ENCODE measurements around the gene NUP58. TPM values are rescaled to one million over a fixed set of nuclear protein-coding genes. Genes with fewer than 3 reads are reported as not detected.

The NUP58 gene
- total and polyA plus RNA-seq, 2 experiments from 2014 or later = 27.6 to 91.8 TPM

- TF ChIP-seq ZNF462 (CRISPR knock-in tag; IDR thresholded peaks at IDR 0.05) (no peak), EZH2phosphoT487 (IDR thresholded peaks at IDR 0.05; ENCODE audit: unreplicated experiment) (no peak), JUNB (IDR thresholded peaks at IDR 0.05; ENCODE audit: unreplicated experiment) (no peak), CREB1 (CRISPR knock-in tag; IDR thresholded peaks at IDR 0.05; ENCODE audit: low read depth) (no peak), EZH2 (IDR thresholded peaks at IDR 0.05; ENCODE audit: low read depth, unreplicated experiment) (no peak), ZNF331 (CRISPR knock-in tag; IDR thresholded peaks at IDR 0.05; ENCODE audit: low read depth) (no peak)
Measured at GRCh38 chr13:25351404-25351803, 50.0 kb downstream of the NUP58 start (continued).

GRCh38 chr13:25352230-25352629 lies 50.8 kb downstream of the NUP58 start:
- no peaks in the 10 kb centered on the region for H3K9me2 ChIP-seq (ENCODE audit: insufficient read depth)
- peaks cover 7% of the 10 kb centered on the region for H3K4me1 Mint-ChIP-seq
- H2AFZ ChIP-seq = peak overlapping the region; percentile 80; the same call in 1 of the 2 replicates
- H3K27me3 ChIP-seq (ENCODE audit: insufficient read depth) = no peaks in the 10 kb centered on the region
- no peaks in the 10 kb centered on the region for H3K9me3 Mint-ChIP-seq
- H3K27me3 Mint-ChIP-seq (ENCODE audit: insufficient read depth, low read depth, poor library complexity) = no peaks in the 10 kb centered on the region
- H3K79me2 ChIP-seq (replicated peaks; ENCODE audit: insufficient read depth) = no peaks in the 10 kb centered on the region
- H3K36me3 Mint-ChIP-seq (ENCODE audit: low read depth) = no peaks in the 10 kb centered on the region
- H3K4me2 ChIP-seq = no peak overlapping the region
- H3K4me3 ChIP-seq = no peak overlapping the region
- H3K27ac Mint-ChIP-seq = 0 out of 2 replicates have a peak overlapping the region, but pooled peaks have one; percentile 12
- no peaks in the 10 kb centered on the region for H4K20me1 ChIP-seq (replicated peaks; ENCODE audit: insufficient read depth)
- ATAC-seq (no peak), DNase-seq (ENCODE audit: low spot score) (no peak)
- peaks cover 16% of the 10 kb centered on the region for H3K4me1 ChIP-seq (ENCODE audit: insufficient read depth)
- no peaks in the 10 kb centered on the region for H3F3A ChIP-seq (replicated peaks; ENCODE audit: low read depth)
- H3K4me3 Mint-ChIP-seq = no peak overlapping the region
- H3K36me3 ChIP-seq (ENCODE audit: insufficient read depth) = no peaks in the 10 kb centered on the region
- no peak overlapping the region for H3K27ac ChIP-seq (ENCODE audit: low read depth)
- no peak for TF ChIP-seq POLR2AphosphoS5 (IDR thresholded peaks at IDR 0.05; ENCODE audit: low read depth)
- no peak for TF ChIP-seq ZNF331 (CRISPR knock-in tag; IDR thresholded peaks at IDR 0.05; ENCODE audit: low read depth)
- TF ChIP-seq ZNF462 (CRISPR knock-in tag; IDR thresholded peaks at IDR 0.05) = no peak
- no peak for TF ChIP-seq ETS1 (IDR thresholded peaks at IDR 0.05)
- TF ChIP-seq STAT1 (IDR thresholded peaks at IDR 0.05; ENCODE audit: unreplicated experiment) = no peak
- no peak for TF ChIP-seq NANOG (IDR thresholded peaks at IDR 0.05; ENCODE audit: borderline replicate concordance)

Measured in GM23338 (cell line).